Liver (tissue), 2 donors: ENCODE results near the gene DLGAP5.

ENCODE experiments used
- RAD21 ChIP-seq, 2 donors: IDR thresholded peaks; 2 replicates each; pipeline ENCODE4 v1.6.1; 2016; ENCODE audit warnings: antibody characterized with exemption in 2 of 2, mild to moderate bottlenecking in 2 of 2
- TF ChIP-seq, protein P1 (sequence below): IDR thresholded peaks from 2 replicates; pipeline ENCODE4 v1.6.1; 2016; ENCODE audit warnings: antibody characterized with exemption
- donor health status: healthy.

DNA sequence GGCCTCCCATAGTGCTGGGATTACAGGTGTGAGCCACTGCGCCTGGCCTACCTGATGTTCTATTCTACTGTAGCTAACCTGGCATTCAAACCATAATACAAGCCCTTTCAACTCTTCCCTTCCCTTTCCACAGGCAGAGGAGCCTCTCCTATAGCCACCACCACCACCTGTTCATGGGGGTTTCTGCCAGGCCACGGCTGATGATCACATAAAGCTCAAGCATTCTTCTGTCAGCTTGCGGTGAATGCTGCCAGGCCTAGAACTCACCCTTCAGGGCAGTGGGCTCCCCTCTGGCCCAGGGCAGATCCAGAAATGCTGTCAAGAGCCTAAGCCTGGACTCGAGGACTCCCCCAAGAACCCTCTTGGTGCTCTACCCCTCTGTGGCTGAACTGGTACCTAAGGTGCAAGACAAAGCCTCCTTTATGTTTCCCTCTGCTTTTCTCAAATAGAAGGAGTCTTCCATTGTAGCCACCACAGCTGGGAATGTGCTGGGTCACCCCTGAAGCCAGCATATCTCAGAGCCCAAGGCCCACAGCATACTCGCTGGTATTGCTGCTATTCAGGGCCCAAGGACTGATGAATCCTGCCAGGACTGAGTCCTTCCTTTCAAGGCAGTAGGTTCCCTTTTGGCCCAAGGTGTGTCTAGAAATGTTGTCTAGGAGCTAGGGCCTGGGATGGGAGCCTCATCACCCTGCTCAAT is 3.4 kb upstream of the DLGAP5 start:
- TF ChIP-seq, protein P1, sequence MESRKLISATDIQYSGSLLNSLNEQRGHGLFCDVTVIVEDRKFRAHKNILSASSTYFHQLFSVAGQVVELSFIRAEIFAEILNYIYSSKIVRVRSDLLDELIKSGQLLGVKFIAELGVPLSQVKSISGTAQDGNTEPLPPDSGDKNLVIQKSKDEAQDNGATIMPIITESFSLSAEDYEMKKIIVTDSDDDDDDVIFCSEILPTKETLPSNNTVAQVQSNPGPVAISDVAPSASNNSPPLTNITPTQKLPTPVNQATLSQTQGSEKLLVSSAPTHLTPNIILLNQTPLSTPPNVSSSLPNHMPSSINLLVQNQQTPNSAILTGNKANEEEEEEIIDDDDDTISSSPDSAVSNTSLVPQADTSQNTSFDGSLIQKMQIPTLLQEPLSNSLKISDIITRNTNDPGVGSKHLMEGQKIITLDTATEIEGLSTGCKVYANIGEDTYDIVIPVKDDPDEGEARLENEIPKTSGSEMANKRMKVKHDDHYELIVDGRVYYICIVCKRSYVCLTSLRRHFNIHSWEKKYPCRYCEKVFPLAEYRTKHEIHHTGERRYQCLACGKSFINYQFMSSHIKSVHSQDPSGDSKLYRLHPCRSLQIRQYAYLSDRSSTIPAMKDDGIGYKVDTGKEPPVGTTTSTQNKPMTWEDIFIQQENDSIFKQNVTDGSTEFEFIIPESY: no peak
- TF ChIP-seq RAD21 (IDR thresholded peaks at IDR 0.05): no peak
